GM12891 (cell line): ENCODE measurements around the gene FOXD2.
A peak's percentile ranks its signal among the peaks of the same experiment; 100 is the strongest.

Experiments
- PAX5 ChIP-seq: IDR thresholded peaks from 2 replicates; pipeline ENCODE4 v1.6.1; 2011; ENCODE audit warnings: low read length, moderate library complexity, mild to moderate bottlenecking; ENCODE audit not compliant: insufficient read depth, severe bottlenecking
- POLR2A ChIP-seq: IDR thresholded peaks from 2 replicates; pipeline ENCODE4 v1.6.1; 2011; ENCODE audit warnings: low read depth, low read length, control low read depth
- POLR2AphosphoS5 ChIP-seq: IDR thresholded peaks from 2 replicates; pipeline ENCODE4 v1.6.1; 2011; ENCODE audit warnings: low read depth, low read length, control low read depth
- SPI1 ChIP-seq: IDR thresholded peaks from 2 replicates; pipeline ENCODE4 v1.6.1; 2011; ENCODE audit warnings: low read depth, low read length, control low read depth
- TAF1 ChIP-seq: IDR thresholded peaks from 2 replicates; pipeline ENCODE4 v1.6.1; 2011; ENCODE audit warnings: low read depth, low read length, control low read depth

DNA sequence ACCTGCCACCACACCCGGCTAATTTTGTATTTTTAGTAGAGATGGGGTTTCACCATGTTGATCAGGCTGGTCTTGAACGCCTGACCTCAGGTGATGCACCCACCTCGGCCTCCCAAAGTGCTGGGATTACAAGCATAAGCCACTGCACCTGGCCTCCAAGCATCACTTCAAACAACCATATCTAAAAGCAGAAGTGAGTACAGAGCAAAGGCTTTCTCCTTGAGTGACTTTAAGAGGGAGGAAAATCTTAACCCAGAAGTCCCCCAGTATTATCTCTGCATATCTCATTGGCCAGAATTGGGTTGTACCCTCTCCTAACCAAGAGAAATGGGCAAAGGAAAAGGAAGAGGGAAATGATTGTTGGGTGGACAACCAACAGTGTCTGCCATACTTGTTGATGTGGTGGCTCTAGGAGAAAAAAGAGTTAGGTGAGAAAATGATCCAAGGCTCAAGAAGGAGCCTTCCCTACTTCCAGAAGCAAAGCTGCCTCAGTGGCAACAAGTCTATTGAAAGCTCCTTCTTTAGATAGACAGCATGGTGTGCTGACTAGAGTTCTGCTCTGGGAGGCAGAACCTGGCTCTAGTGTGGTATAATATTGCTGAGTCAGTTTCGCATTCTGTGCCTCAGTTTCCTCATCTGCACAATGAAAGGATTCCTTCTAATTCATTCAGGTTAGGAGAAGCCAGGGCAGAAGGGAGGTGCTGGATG, 38.6 kb upstream of the FOXD2 start:
- TF ChIP-seq POLR2AphosphoS5 (no peak), SPI1 (peak; percentile 88), TAF1 (no peak), POLR2A (no peak), PAX5 (no peak)
